ENCODE data around the gene HMX3. TPM values are rescaled to one million over a fixed set of nuclear protein-coding genes. Genes with fewer than 3 reads are reported as not detected.

HMX3 gene
- total RNA-seq, 4 donors from 2014 or later = 1.1 to 3.4 TPM; not detected in 2

DNA sequence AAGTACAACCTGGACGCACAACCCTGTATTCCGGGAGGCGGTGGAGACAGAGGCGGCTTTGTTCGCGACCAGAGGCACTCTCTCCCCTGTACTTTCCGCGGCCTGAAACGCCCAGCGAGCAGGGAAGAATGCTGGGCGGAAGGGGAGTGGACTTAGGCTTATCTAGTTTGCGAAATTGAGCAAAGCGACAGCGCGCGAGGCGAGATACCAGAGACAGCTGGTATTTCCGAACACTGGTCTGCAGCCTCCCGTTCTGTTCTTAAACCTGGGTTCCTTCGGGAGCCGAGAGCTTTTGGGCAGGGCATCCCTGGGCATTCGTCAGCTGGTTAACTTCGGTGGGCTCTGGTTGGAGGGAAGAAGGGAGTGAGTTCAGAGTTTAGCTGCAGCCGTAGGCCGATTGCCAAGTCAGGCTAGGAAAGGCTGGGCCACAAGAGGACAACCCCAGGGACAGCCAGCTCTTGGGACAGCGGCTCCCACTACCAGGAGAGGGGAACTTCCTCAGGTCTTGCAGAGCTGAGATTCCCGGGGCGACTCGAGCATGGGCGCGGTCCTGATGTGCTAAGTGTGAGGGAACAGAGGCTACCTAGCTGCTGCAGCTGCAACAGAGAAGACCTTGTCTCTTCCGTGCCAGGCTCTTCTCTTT lies 3.9 kb downstream of the HMX3 start:
- peak in 1 of 3 donors; percentile 53 for DNase-seq
- peaks cover 0 to 87% of the 10 kb centered on the region in 2 donors for H3K27me3 ChIP-seq

DNA sequence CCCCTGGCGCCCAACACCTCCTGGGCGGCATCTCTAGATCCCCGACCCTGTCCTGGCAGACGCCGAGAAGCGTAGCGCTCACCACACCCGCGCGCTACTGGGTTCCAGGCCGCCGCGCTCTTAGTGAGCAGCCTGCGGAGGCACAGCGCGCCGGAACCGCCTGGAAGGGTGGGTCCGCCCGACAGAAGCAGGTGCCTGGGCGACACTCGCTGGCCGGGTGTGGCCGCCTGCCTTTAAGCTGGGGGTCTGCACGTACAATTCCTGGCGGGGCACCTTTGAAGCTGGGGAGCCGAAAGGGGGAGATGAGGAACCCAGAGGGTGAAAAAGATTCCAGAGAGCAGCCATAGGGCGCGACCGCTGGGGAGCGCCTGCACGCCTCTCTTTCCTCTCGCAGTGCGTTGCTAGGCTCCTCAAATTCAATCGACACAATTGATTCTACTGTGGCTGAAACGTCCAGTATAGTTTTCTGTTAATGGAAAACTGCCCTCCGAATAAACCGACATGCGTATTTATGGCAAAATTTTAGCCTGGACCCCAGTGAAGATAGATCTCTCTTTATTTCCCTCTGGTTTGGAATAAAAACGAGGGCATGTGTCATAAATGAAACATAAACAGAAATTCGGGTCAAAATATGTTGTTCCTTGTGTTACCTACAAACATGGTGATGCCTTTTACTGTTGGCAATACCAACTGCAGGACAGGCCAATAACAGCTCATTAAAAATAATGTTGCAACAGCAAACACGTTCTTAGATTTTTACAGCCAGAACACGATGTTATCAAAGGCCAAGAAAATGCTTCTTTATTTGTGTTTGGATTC lies 4.6 kb downstream of the HMX3 start:
- TF ChIP-seq, protein P1, sequence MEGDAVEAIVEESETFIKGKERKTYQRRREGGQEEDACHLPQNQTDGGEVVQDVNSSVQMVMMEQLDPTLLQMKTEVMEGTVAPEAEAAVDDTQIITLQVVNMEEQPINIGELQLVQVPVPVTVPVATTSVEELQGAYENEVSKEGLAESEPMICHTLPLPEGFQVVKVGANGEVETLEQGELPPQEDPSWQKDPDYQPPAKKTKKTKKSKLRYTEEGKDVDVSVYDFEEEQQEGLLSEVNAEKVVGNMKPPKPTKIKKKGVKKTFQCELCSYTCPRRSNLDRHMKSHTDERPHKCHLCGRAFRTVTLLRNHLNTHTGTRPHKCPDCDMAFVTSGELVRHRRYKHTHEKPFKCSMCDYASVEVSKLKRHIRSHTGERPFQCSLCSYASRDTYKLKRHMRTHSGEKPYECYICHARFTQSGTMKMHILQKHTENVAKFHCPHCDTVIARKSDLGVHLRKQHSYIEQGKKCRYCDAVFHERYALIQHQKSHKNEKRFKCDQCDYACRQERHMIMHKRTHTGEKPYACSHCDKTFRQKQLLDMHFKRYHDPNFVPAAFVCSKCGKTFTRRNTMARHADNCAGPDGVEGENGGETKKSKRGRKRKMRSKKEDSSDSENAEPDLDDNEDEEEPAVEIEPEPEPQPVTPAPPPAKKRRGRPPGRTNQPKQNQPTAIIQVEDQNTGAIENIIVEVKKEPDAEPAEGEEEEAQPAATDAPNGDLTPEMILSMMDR (IDR thresholded peaks at IDR 0.05) = no peak
- no peak for TF ChIP-seq POLR2A (IDR thresholded peaks at IDR 0.05)
- Histone ChIP-seq H3K27ac (no peak overlapping the region), H3K27me3 (peaks cover 0 to 83% of the 10 kb centered on the region in 2 donors), H3K9me3 (no peaks in the 10 kb centered on the region), H3K4me1 (peaks cover 0 to 26% (median 13%) of the 10 kb centered on the region in 4 donors), H3K4me3 (no peak overlapping the region), H3K36me3 (no peaks in the 10 kb centered on the region)
- DNase-seq = no peak

More for the DNA sequence above, 3.9 kb downstream of the HMX3 start:
- no peak for TF ChIP-seq POLR2A (IDR thresholded peaks at IDR 0.05)
- TF ChIP-seq, protein P1 (IDR thresholded peaks at IDR 0.05) = no peak
- H3K27ac ChIP-seq = no peak overlapping the region
- no peaks in the 10 kb centered on the region for H3K9me3 ChIP-seq
- no peaks in the 10 kb centered on the region for H3K36me3 ChIP-seq
- H3K4me1 ChIP-seq = peaks cover 0 to 33% (median 18%) of the 10 kb centered on the region in 4 donors
- H3K4me3 ChIP-seq = no peak overlapping the region

DNA sequence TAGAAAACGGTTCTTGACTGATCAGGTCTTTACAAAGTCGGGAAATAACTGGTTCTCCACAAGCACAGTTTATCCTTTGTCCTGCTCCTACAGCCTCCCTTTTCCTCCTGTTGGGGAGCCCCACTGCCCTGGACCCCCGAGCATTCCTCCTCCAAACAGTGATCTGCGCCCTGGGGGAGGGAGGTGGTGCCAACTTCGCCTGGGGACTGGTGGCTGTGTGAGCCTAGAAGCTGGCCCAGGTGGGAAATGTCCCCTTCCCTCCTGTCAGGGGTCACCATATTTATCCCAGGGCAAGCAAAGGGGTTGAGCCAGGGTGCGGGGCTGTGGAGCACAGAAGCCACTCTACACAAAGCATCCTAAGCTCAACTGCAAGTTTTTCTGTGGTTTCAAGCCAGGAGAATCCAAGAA lies 5.2 kb downstream of the HMX3 start:
- Histone ChIP-seq H3K4me3 (no peak overlapping the region), H3K9me3 (no peaks in the 10 kb centered on the region), H3K27me3 (peaks cover 0 to 83% of the 10 kb centered on the region in 2 donors), H3K27ac (no peak overlapping the region), H3K4me1 (peaks cover 0 to 26% (median 8%) of the 10 kb centered on the region in 4 donors), H3K36me3 (no peaks in the 10 kb centered on the region)
- no peak for DNase-seq
- TF ChIP-seq POLR2A (IDR thresholded peaks at IDR 0.05) = no peak
- TF ChIP-seq, protein P1 (IDR thresholded peaks at IDR 0.05) = no peak

DNA sequence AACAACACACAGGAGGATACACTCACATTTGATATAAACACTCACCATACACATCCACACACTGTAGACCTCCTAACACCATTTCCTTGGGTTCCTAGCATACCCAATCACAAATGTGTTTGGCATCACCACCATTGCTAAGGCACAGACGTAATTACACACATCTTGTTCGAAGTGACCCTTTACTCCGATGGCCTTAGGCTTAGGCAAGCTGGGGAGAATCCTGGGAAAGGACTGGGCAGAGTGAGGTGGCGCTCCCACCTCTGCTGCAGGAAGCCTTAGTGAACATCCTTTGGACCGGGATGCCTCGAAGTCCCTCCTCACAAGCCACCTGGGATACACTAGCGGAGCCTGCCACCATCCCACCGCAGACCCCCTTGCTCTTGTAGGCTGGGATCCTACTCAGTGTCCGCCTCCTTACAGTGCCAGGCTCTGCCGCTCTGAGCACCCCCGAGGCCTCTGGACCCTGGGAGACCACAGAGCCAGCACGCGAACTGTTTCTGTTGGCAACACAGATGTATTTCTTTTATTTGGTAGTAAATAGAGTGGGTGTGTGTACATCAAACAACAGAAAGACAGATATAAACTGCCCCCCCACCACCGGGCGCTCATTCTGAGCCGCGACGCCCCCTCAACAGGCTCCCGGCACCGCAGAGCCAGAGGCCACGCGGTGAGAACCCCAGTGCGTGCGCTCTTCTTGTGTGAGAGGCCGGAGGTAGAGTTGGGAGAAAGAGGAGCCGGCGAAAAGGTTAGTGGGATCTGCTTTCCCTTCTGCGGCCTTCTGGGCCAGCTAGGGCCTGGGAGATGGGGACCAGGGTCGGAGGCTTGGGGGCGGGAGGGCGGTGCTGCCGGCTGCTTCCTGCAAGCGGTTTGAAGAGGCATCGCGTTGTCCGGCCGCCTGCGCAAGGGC lies 6.3 kb downstream of the HMX3 start:
- H3K27ac ChIP-seq = no peak overlapping the region
- peaks cover 0 to 20% (median 5%) of the 10 kb centered on the region in 4 donors for H3K4me1 ChIP-seq
- H3K4me3 ChIP-seq = no peak overlapping the region
- TF ChIP-seq, protein P1 (IDR thresholded peaks at IDR 0.05) = no peak
- TF ChIP-seq POLR2A (IDR thresholded peaks at IDR 0.05) = no peak
- H3K36me3 ChIP-seq = no peaks in the 10 kb centered on the region
- H3K27me3 ChIP-seq = peaks cover 0 to 81% of the 10 kb centered on the region in 2 donors
- no peaks in the 10 kb centered on the region for H3K9me3 ChIP-seq
- no peak for DNase-seq

DNA sequence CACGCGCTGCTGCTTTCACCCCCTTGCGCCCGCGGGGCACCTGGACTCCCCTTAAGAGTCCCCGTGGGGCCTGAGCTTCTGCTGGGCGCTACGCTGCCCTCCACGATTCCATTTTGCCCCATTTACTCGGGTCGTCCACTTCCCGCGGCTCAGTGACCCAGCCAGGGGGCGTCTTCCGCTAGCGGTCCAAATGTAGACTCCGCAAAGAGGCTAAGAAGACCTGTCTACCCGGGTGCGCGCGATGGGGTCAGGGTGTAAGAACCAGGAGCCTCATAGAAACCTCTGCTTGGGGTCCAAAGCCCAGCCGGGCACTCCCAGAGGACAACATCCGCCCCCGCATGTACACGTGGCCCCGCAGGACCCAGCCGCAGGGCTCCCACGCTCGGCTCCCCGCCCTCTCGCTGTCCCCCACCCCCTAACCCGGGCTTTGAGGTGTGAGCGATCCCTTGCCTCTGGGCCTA lies 7.0 kb downstream of the HMX3 start:
- H3K27ac ChIP-seq = no peak overlapping the region
- H3K4me1 ChIP-seq = peaks cover 0 to 17% (median 6%) of the 10 kb centered on the region in 4 donors
- no peak for DNase-seq
- H3K36me3 ChIP-seq = no peaks in the 10 kb centered on the region
- TF ChIP-seq POLR2A (IDR thresholded peaks at IDR 0.05) = no peak
- H3K27me3 ChIP-seq = peaks cover 0 to 81% of the 10 kb centered on the region in 2 donors
- no peak overlapping the region for H3K4me3 ChIP-seq
- H3K9me3 ChIP-seq = peaks cover 0 to 3% (median 0%) of the 10 kb centered on the region in 4 donors

Data from Peyer's patch (tissue), 4 donors.